Gastrocnemius medialis (tissue), 4 donors: ENCODE results near the gene DENND4C. TPM values are rescaled to one million over a fixed set of nuclear protein-coding genes. Genes with fewer than 3 reads are reported as not detected.
A peak's percentile ranks its signal among the peaks of the same experiment; 100 is the strongest.

Source experiments
- ATAC-seq, 2 donors: fragments of 150-250 bp; one replicate each; pipeline ENCODE4 v1.9.1; 2016
- DNase-seq, 2 donors: peaks; one replicate each; pipeline ENCODE4 v3.0.0-alpha.2; 2019
- H3K27ac ChIP-seq, 4 donors: fragments of 200-600 bp; sonication (generic); 1 replicate in 1 of 4; 2 replicates in 3 of 4; pipeline ENCODE4 v1.5.1; 2016 to 2018; ENCODE audit warnings: mild to moderate bottlenecking in 2 of 4, moderate library complexity in 1 of 4
- H3K27me3 ChIP-seq, 3 donors: fragments of 200-600 bp; sonication (generic) in 2 of 3; 1 replicate in 1 of 3; 2 replicates in 2 of 3; pipeline versions ENCODE4 v1.5.1 to v1.6.0; 2016 to 2019; ENCODE audit warnings: mild to moderate bottlenecking in 1 of 3, moderate library complexity in 1 of 3
- H3K36me3 ChIP-seq, 2 donors: fragments of 200-600 bp; sonication (generic) in 1 of 2; one replicate each; pipeline ENCODE4 v1.5.1; 2017 to 2018
- H3K4me1 ChIP-seq, 2 donors: fragments of 200-600 bp; sonication (generic) in 1 of 2; one replicate each; pipeline ENCODE4 v1.5.1; 2016 to 2017; ENCODE audit warnings: mild to moderate bottlenecking in 2 of 2
- H3K4me3 ChIP-seq, 4 donors: fragments of 200-600 bp; sonication (generic) in 3 of 4; 1 replicate in 1 of 4; 2 replicates in 3 of 4; pipeline ENCODE4 v1.5.1; 2016 to 2019; ENCODE audit warnings: mild to moderate bottlenecking in 2 of 4
- H3K9me3 ChIP-seq, 3 donors: fragments of 200-600 bp; sonication (generic) in 2 of 3; 1 replicate in 1 of 3; 2 replicates in 2 of 3; pipeline ENCODE4 v1.5.1; 2016 to 2019
- CTCF ChIP-seq, 5 experiments: fragments of 450-650 bp in 3 of 5; fragments of 200-600 bp in 2 of 5; sonication (generic) in 2 of 5; IDR thresholded peaks in 4 of 5; conservative IDR thresholded peaks in 1 of 5; 1 replicate in 4 of 5; 2 replicates in 1 of 5; pipeline ENCODE4 v1.5.1; 2016 to 2019; ENCODE audit warnings: antibody characterized with exemption in 5 of 5, mild to moderate bottlenecking in 3 of 5, moderate library complexity in 3 of 5
- POLR2A ChIP-seq, 2 donors: fragments of 450-650 bp; IDR thresholded peaks; one replicate each; pipeline ENCODE4 v1.6.1; 2017; ENCODE audit warnings: antibody characterized with exemption in 2 of 2, mild to moderate bottlenecking in 2 of 2, moderate library complexity in 2 of 2
- in situ Hi-C, 4 donors: fragments of 200-750 bp; cut with MboI; loops; one replicate each; pipeline versions ENCODE4 v1.15.0 to v1.8.0; 2017; ENCODE audit warnings: low sequenced_read_pairs in 4 of 4
- intact Hi-C: fragments of 100-400 bp; cut with DNase I; formaldehyde crosslinking; loops from one replicate; pipeline ENCODE4 v1.15.1; 2023; ENCODE audit warnings: low total_unique reads
- total RNA-seq, 4 donors: library from RNA; depleted of rRNA; stranded (reverse); fragments of >200 nt; gene quantifications; one replicate each; pipeline versions ENCODE4 v1.1.0 to v1.2.3, GENCODE V29; 2016

DENND4C gene
- total RNA-seq, 4 donors from 2014 or later = 19.2 to 34.0 (median 21.3) TPM

DNA sequence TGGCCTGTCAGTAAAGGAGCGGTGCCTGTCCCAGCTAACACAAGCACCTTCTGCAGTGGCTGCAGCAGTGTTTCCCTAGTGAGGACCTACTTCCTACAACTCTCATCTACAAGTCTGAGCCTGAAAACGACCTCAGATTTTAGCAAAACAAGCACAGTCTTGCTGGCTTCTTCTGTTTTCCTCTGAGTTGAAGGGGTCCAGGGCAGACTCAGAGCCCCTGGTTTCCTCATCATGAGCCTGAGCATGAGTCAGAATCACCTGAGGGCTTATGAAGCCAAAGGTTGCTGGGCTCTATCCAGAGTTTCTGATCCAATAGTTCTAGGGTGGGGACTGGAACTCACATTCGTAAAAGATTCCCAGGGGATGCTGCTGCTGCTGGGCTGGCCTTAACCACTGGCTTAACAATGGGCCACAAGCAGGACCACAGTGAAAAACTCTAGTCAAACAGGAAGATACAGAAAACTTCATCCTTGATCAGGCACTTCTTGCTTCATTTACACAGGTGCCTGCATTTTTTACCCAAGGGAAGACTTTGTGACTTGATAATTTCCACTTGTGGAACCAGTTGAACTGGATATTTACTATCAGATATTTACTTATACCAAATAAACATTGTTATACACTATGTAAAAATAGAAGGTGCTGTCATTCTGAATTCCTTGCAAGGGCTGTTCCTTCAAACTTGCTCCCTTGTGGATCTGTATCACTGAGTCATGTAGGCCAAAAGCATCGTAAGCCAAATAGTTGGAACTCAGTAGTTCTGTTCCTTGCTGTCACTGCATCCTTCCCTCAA, 174.0 kb downstream of the DENND4C start:
- DNase-seq = no peak
- Histone ChIP-seq H3K4me3 (no peak overlapping the region), H3K36me3 (no peaks in the 10 kb centered on the region), H3K9me3 (no peaks in the 10 kb centered on the region), H3K27me3 (no peaks in the 10 kb centered on the region), H3K4me1 (peaks cover 1 to 10% of the 10 kb centered on the region in 2 donors), H3K27ac (no peak overlapping the region)
- ATAC-seq = no peak
- no peak for TF ChIP-seq POLR2A (IDR thresholded peaks at IDR 0.05)
- TF ChIP-seq CTCF (IDR thresholded peaks at IDR 0.05 in 4 of 5, conservative IDR thresholded peaks at IDR 0.05 in 1 of 5) = no peak
- intact Hi-C loops (no loop called here), in situ Hi-C loops (loop anchor here in 1 of 4 donors (25.0 kb wide), 1 partner anchor 92 kb away; no protein-coding TSS in a partner anchor)

- Histone ChIP-seq H3K4me3 (no peak overlapping the region), H3K27me3 (no peaks in the 10 kb centered on the region), H3K36me3 (no peaks in the 10 kb centered on the region), H3K9me3 (no peaks in the 10 kb centered on the region), H3K27ac (no peak overlapping the region), H3K4me1 (peaks cover 13 to 16% of the 10 kb centered on the region in 2 donors)
- in situ Hi-C loops = loop anchor here in 1 of 4 donors (25.0 kb wide), 1 partner anchor 93 kb away; no protein-coding TSS in a partner anchor
- DNase-seq (no peak), ATAC-seq (no peak)
- TF ChIP-seq POLR2A (IDR thresholded peaks at IDR 0.05) = no peak
- TF ChIP-seq CTCF (IDR thresholded peaks at IDR 0.05 in 4 of 5, conservative IDR thresholded peaks at IDR 0.05 in 1 of 5) = no peak
- intact Hi-C loops = no loop called here
Measured at GRCh38 chr9:19405771-19406170, 175.3 kb downstream of the DENND4C start.

DNA sequence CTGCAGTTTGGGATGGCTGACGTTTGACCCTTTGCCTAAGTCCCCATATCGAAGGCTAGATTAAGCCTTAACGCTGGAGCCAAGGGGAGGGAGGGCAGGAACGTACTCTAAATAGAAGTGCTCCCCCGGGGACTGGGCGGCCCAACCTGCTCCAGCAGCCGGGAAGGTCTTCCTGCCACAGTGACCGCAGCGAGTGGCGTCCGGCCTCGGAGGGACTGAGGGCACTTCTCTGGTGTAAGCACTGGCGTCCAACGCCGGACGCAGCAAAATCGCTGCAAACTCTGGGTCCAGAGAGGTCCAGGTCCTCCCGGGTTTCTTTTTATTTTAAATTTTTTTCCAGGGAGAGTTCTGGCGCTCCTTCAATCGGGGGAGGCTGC, 177.8 kb downstream of the DENND4C start:
- Histone ChIP-seq H3K4me1 (peaks cover 13 to 16% of the 10 kb centered on the region in 2 donors), H3K27ac (peak overlapping the region; percentile 82 to 89 (median 88)), H3K9me3 (no peaks in the 10 kb centered on the region), H3K4me3 (peak overlapping the region; percentile 84 to 97 (median 93)), H3K27me3 (no peaks in the 10 kb centered on the region), H3K36me3 (no peaks in the 10 kb centered on the region)
- ATAC-seq = peak; percentile 49 to 51
- intact Hi-C loops = loop anchor here (2.0 kb wide), 1 partner anchor 28 kb away; the partner anchor contains the start of gene RPS6
- in situ Hi-C loops = loop anchor here in 1 of 4 donors (25.0 kb wide), 1 partner anchor 96 kb away; no protein-coding TSS in a partner anchor
- TF ChIP-seq POLR2A (IDR thresholded peaks at IDR 0.05) = no peak
- TF ChIP-seq CTCF (IDR thresholded peaks at IDR 0.05 in 4 of 5, conservative IDR thresholded peaks at IDR 0.05 in 1 of 5) = no peak
- DNase-seq = peak in 1 of 2 donors; percentile 49

GRCh38 chr9:19408693-19409400, 178.4 kb downstream of the DENND4C start, which contains the start of gene ACER2:
Gene ACER2 (plus strand): TSS chr9:19409009. CDS start chr9:19409085, 76 bp downstream.
- intact Hi-C loops (loop anchor here (2.0 kb wide), 1 partner anchor 28 kb away; the partner anchor contains the start of gene RPS6), in situ Hi-C loops (loop anchor here in 1 of 4 donors (25.0 kb wide), 1 partner anchor 97 kb away; no protein-coding TSS in a partner anchor)
- H3K4me3 ChIP-seq = peak within 1 kb of the TSS; percentile 84 to 97 (median 93)
- peak; percentile 86 to 87 for ATAC-seq
- H3K4me1 ChIP-seq = peaks cover 13 to 16% of the 10 kb centered on the region in 2 donors
- H3K36me3 ChIP-seq = no peaks in the 10 kb centered on the region
- peak in 1 of 5 experiments; percentile 10 for TF ChIP-seq CTCF (IDR thresholded peaks at IDR 0.05 in 4 of 5, conservative IDR thresholded peaks at IDR 0.05 in 1 of 5)
- peak; percentile 67 to 93 for TF ChIP-seq POLR2A (IDR thresholded peaks at IDR 0.05)
- H3K9me3 ChIP-seq = no peaks in the 10 kb centered on the region
- peak; percentile 87 to 89 for DNase-seq
- no peaks in the 10 kb centered on the region for H3K27me3 ChIP-seq
- H3K27ac ChIP-seq = peak within 1 kb of the TSS; percentile 82 to 89 (median 88)
